GM19468 (cell line): Measurements from ENCODE around the gene EYA4.

ENCODE experiments used
- ATAC-seq: cut with Tn5 transposase; IDR thresholded peaks from one replicate; pipeline ENCODE4 v1.9.1; 2021; ENCODE audit warnings: mild to moderate bottlenecking, moderate library complexity, moderate number of reproducible peaks; ENCODE audit not compliant: unreplicated experiment; ENCODE audit errors: extremely low read depth

Gene EYA4, protein sequence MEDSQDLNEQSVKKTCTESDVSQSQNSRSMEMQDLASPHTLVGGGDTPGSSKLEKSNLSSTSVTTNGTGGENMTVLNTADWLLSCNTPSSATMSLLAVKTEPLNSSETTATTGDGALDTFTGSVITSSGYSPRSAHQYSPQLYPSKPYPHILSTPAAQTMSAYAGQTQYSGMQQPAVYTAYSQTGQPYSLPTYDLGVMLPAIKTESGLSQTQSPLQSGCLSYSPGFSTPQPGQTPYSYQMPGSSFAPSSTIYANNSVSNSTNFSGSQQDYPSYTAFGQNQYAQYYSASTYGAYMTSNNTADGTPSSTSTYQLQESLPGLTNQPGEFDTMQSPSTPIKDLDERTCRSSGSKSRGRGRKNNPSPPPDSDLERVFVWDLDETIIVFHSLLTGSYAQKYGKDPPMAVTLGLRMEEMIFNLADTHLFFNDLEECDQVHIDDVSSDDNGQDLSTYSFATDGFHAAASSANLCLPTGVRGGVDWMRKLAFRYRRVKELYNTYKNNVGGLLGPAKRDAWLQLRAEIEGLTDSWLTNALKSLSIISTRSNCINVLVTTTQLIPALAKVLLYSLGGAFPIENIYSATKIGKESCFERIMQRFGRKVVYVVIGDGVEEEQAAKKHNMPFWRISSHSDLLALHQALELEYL

DNA sequence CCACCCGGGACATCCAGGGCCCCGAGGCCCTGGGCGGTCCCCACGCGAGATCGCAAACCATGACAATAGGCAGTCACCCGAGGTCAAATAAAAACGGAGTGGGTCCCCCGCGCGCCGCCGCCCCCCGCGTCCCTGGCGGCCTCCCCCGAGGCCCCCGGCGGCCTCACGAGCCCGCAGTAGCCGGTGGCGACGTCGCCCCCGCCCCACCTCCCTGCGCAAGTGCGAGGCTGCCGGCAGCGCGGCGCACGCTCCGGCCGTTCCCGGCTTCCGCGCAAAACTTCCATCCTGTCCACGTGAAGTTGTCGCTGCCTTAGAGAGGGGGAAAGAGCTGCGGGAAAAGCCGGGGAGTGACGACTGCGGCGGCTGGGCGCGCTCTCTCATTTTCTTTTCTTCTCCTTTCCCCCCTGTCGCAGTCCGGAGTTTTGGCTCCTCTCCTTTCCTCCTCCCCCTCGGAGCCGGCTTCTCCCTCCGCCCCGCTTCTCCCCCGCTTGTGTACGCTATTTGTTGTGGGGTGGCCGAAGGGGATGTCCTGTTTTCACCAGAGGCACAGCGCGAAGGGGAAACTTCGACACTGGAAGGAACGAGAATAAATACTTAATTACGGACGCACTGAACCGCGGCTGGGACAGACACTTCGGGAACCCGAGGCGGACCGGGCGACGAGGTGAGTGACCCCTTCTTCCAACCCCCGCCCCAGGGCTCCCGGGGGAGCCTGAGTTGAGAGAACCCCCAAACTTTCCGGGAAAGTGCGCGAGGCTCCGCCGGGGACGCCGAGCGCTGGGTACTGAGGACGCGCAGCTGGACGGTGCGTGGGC is at the start of gene EYA4:
TSS of gene EYA4 (plus strand) at position 272 of the 815 bp plus-strand sequence. CDS start 33,424 bp downstream, outside the sequence.
- ATAC-seq = no peak

- no peak for ATAC-seq
Observed at GRCh38 chr6:133193396-133193795, 47.8 kb upstream of the EYA4 start.

- ATAC-seq = no peak
Observed at GRCh38 chr6:133198725-133199124, 42.4 kb upstream of the EYA4 start.

- no peak for ATAC-seq
Observed at GRCh38 chr6:133201231-133201630, 39.9 kb upstream of the EYA4 start.

GRCh38 chr6:133202610-133203343 is 38.4 kb upstream of the EYA4 start:
- ATAC-seq = no peak

DNA sequence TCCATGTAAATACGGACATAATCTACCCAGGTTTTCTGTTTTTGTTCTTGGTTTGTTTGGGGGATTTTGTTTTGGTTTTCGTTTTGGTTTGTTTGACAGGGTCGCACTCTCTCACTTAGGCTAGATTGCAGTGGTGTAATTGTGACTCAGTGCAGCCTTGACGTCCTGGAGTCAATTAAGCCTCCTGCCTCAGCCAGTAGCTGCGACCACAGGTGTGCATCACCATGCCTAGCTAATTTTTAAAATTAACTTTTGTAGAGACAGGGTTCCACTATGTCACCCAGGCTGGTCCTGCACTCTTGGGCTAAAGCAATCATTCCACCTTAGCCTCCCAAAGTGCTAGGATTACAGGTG is 37.8 kb upstream of the EYA4 start:
- ATAC-seq = no peak

DNA sequence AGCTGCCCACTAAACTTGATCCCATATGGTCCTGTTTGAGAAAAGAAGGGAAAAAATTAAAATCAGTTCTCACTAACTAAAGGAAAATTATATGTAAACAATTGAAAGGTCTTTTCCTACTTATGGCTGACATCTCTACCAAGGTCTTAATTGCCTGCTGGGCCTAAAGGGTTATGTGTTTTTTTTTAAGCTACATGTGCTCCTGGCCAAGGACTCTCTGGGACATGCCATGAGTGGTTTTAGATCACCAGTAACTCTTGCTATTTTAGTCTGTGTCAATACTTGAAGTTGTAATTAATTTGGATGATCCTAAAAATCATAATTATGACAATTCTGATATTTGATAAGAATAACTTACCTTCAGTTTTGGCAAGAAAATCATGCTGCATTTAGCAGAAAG is 35.9 kb upstream of the EYA4 start:
- ATAC-seq = no peak

- ATAC-seq = no peak
Observed at GRCh38 chr6:133206942-133207341, 34.2 kb upstream of the EYA4 start.

- no peak for ATAC-seq
Observed at GRCh38 chr6:133207754-133208153, 33.4 kb upstream of the EYA4 start.

GRCh38 chr6:133208183-133208755 is 32.9 kb upstream of the EYA4 start:
- no peak for ATAC-seq

- no peak for ATAC-seq
Observed at GRCh38 chr6:133214267-133214666, 26.9 kb upstream of the EYA4 start.

DNA sequence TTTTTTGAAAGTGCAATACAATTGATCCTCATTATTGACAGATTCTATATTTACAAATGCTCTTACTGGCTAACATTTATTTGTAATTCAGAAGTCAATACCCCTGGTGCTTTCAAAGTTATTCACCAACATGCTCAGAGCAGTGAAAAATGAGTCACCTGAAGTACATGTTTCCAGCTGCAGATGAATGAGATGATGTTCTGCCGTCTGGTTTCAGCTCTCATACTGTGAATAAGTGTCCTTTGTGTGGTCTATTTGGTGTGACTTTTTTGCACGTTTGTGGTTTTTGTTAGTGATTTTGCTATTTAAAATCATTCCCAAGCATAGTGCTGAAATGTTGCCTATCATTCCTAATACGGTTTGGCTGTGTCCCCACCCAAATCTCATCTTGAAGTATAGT is 22.3 kb upstream of the EYA4 start:
- no peak for ATAC-seq

DNA sequence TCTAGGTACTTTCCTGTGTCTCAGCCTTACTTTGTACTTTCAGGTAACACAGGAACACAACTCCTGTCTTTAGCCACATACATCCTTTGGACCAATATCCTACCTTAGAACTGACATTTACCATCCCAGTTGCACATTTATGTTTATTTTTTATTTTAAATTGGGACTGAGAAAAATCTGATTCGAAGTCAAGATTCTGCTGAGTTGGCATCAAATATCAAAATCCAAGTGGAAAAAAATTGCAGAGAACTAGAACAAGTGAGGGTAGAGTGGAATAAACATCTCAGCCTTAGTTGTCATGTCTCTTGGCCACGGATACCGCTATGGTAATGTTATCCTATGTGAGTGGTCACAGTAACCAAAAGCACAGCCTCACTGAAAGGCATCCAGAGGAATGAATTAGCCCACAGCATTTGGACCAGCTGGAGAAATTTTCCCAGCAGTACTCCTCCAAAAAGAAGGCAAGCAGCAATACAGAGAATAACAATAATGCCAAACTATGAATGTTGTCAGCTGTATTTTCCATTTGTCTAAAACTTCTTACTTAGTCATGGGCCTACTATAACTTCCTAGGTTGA is 17.6 kb upstream of the EYA4 start:
- ATAC-seq = no peak

DNA sequence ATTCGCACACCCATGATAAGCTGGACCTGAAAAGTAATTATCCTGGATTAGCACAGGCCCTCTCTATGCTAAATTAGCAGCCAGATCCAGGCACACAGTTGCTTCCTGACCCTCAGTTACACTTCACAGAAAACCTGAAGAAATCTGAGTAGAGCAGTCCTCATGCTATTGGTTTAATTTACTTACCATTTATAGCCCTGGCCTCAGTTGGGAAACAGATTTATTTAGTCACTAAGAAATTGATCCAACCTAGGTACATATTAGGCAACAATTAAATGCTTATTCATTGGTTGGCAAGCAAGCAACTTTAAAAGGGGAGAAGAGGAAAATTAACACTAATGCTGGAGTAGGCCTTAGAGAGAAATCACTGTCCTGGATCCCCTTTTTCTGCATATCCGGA is 15.6 kb upstream of the EYA4 start:
- ATAC-seq = no peak

DNA sequence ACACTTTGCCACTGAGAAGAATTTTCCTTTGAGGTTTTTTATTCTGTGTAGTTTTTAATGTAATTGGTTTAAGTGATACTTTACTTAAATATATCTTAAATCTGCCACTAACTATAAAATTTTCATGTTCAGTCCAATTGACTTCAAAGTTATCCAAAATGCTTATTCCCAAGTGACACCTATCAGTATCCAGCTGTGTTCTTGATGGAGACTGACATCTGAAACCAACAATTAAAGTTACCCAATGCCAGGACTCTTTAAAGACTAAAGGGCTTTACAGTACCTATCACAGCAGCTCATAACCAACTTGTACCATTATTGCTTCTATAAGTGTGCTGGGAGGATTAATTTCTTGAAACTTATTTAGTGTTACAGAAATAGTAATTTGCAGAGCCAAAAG is 13.8 kb upstream of the EYA4 start:
- no peak for ATAC-seq

GRCh38 chr6:133230052-133230451 is 11.1 kb upstream of the EYA4 start:
- no peak for ATAC-seq

GRCh38 chr6:133235221-133235620 is 5.9 kb upstream of the EYA4 start:
- no peak for ATAC-seq

- no peak for ATAC-seq
Observed at GRCh38 chr6:133236932-133237331, 4.2 kb upstream of the EYA4 start.

DNA sequence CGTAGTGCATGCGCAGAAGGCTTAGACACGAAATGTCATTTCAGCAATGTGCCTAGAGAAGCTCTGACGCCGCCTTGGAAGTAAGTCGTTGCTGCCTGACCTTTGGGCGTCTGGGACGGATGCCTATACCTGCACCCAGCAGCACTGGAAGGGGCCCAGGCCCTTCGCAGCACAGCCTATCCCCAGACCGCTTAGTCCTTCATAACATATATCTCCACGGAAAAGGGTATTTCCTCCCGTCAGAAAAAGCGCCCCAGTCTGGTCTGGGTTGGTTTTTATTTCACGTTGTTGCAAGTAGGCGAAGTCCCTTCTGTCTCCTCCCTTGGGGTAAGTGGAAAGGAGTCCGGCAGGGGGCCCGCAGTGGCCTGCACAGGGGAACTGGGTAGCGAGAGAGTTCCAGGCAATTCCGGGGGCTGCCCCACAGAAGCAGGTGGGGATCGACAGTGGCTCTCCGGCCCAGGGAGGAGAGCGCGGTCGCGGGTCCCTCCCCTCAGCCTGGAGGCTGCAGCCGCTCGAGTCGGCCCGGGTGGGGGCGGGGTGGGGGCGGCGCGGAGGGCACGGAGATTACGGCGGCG is 559 bp upstream of the EYA4 start:
- no peak for ATAC-seq
